ENCODE results near the gene MTRF1. TPM values are rescaled to one million over a fixed set of nuclear protein-coding genes. Genes with fewer than 3 reads are reported as not detected.
"Not testable (repeated sequence)": the region's sequence is repeated elsewhere in the genome, so short reads cannot be mapped to it uniquely, and the experiment has no call there.

Gene MTRF1
- total RNA-seq, 2 donors from 2014 or later = 25.8 to 39.1 TPM

GRCh38 chr13:41291246-41291645, 27.9 kb upstream of the MTRF1 start:
- DNase-seq (ENCODE audit: low spot score in 2 of 2) (no peak), ATAC-seq (no peak)
- Mint-ChIP-seq H3K36me3 (peaks cover 7 to 28% of the 10 kb centered on the region in 2 donors), H3K27ac (no peak overlapping the region), H3K9me3 (peaks cover 7 to 20% of the 10 kb centered on the region in 2 donors)

GRCh38 chr13:41289463-41289881, 26.1 kb upstream of the MTRF1 start:
- peaks cover 7 to 40% of the 10 kb centered on the region in 2 donors for H3K36me3 Mint-ChIP-seq
- ATAC-seq (no peak), DNase-seq (ENCODE audit: low spot score in 2 of 2) (no peak)
- H3K9me3 Mint-ChIP-seq = peaks cover 7 to 20% of the 10 kb centered on the region in 2 donors
- no peak overlapping the region for H3K27ac Mint-ChIP-seq

- DNase-seq (ENCODE audit: low spot score in 2 of 2) = no peak
- peaks cover 5 to 17% of the 10 kb centered on the region in 2 donors for H3K9me3 Mint-ChIP-seq
- no peak overlapping the region for H3K27ac Mint-ChIP-seq
- H3K36me3 Mint-ChIP-seq = peaks cover 7 to 32% of the 10 kb centered on the region in 2 donors
- ATAC-seq = peak; percentile 94 to 96
Observed at GRCh38 chr13:41286370-41286769, 23.0 kb upstream of the MTRF1 start.

GRCh38 chr13:41284512-41285288, 21.3 kb upstream of the MTRF1 start:
- Mint-ChIP-seq H3K9me3 (peaks cover 4 to 14% of the 10 kb centered on the region in 2 donors), H3K27ac (no peak overlapping the region), H3K36me3 (peaks cover 7 to 30% of the 10 kb centered on the region in 2 donors)
- no peak for ATAC-seq
- no peak for DNase-seq (ENCODE audit: low spot score in 2 of 2)

- Mint-ChIP-seq H3K27ac (no peak overlapping the region), H3K9me3 (peaks cover 3% of the 10 kb centered on the region in 2 donors), H3K36me3 (peaks cover 4 to 15% of the 10 kb centered on the region in 2 donors)
- DNase-seq (ENCODE audit: low spot score in 2 of 2) (no peak), ATAC-seq (no peak)
Observed at GRCh38 chr13:41282129-41282571, 18.8 kb upstream of the MTRF1 start.

- DNase-seq (ENCODE audit: low spot score in 2 of 2); H3K36me3 Mint-ChIP-seq; H3K27ac Mint-ChIP-seq; ATAC-seq; H3K9me3 Mint-ChIP-seq: not testable (repeated sequence)
Observed at GRCh38 chr13:41279156-41279555, 15.8 kb upstream of the MTRF1 start.

GRCh38 chr13:41276824-41277223, 13.4 kb upstream of the MTRF1 start:
- Mint-ChIP-seq H3K27ac (no peak overlapping the region), H3K9me3 (peaks cover 0 to 4% of the 10 kb centered on the region in 2 donors), H3K36me3 (peaks cover 5 to 6% of the 10 kb centered on the region in 2 donors)
- DNase-seq (ENCODE audit: low spot score in 2 of 2) = no peak
- peak in 1 of 2 donors; percentile 49 for ATAC-seq

GRCh38 chr13:41274881-41275280, 11.5 kb upstream of the MTRF1 start:
- Mint-ChIP-seq H3K9me3 (peaks cover 9 to 10% of the 10 kb centered on the region in 2 donors), H3K27ac (no peak overlapping the region)
- no peak for DNase-seq (ENCODE audit: low spot score in 2 of 2)

GRCh38 chr13:41273831-41274441, 10.6 kb upstream of the MTRF1 start:
- ATAC-seq = no peak
- no peak overlapping the region for H3K27ac Mint-ChIP-seq
- H3K9me3 Mint-ChIP-seq = peaks cover 9 to 10% of the 10 kb centered on the region in 2 donors
- H3K36me3 Mint-ChIP-seq = peaks cover 15 to 18% of the 10 kb centered on the region in 2 donors
- DNase-seq (ENCODE audit: low spot score in 2 of 2) = no peak

More at GRCh38 chr13:41274881-41275280, 11.5 kb upstream of the MTRF1 start:
- H3K36me3 Mint-ChIP-seq = peaks cover 15 to 18% of the 10 kb centered on the region in 2 donors
- ATAC-seq = no peak

GRCh38 chr13:41271456-41272285, 8.3 kb upstream of the MTRF1 start:
- peak in 1 of 2 donors; percentile 8 for DNase-seq (ENCODE audit: low spot score in 2 of 2)
- peaks cover 12 to 18% of the 10 kb centered on the region in 2 donors for H3K9me3 Mint-ChIP-seq
- peak overlapping the region; percentile 91 to 94 for H3K27ac Mint-ChIP-seq
- ATAC-seq = peak; percentile 74 to 75
- H3K36me3 Mint-ChIP-seq = peaks cover 15 to 35% of the 10 kb centered on the region in 2 donors

- Mint-ChIP-seq H3K27ac (no peak overlapping the region), H3K36me3 (peaks cover 15 to 41% of the 10 kb centered on the region in 2 donors), H3K9me3 (peaks cover 12 to 18% of the 10 kb centered on the region in 2 donors)
- ATAC-seq = no peak
- DNase-seq (ENCODE audit: low spot score in 2 of 2) = peak in 1 of 2 donors; percentile 37
Observed at GRCh38 chr13:41268764-41269163, 5.4 kb upstream of the MTRF1 start.

- peaks cover 23 to 38% of the 10 kb centered on the region in 2 donors for H3K36me3 Mint-ChIP-seq
- H3K27ac Mint-ChIP-seq = no peak overlapping the region
- no peak for ATAC-seq
- H3K9me3 Mint-ChIP-seq = peaks cover 11 to 18% of the 10 kb centered on the region in 2 donors
- DNase-seq (ENCODE audit: low spot score in 2 of 2) = no peak
Observed at GRCh38 chr13:41267106-41267505, 3.7 kb upstream of the MTRF1 start.

GRCh38 chr13:41259875-41260501, 3.4 kb downstream of the MTRF1 start:
- Mint-ChIP-seq H3K36me3 (peaks cover 22% of the 10 kb centered on the region in 2 donors), H3K9me3 (no peaks in the 10 kb centered on the region), H3K27ac (no peak overlapping the region)
- ATAC-seq (no peak), DNase-seq (ENCODE audit: low spot score in 2 of 2) (no peak)

GRCh38 chr13:41257535-41257934, 5.8 kb downstream of the MTRF1 start:
- ATAC-seq = no peak
- no peak for DNase-seq (ENCODE audit: low spot score in 2 of 2)
- Mint-ChIP-seq H3K9me3 (no peaks in the 10 kb centered on the region), H3K27ac (no peak overlapping the region), H3K36me3 (peaks cover 18 to 38% of the 10 kb centered on the region in 2 donors)

- Mint-ChIP-seq H3K36me3 (peaks cover 34 to 62% of the 10 kb centered on the region in 2 donors), H3K27ac (no peak overlapping the region), H3K9me3 (no peaks in the 10 kb centered on the region)
- DNase-seq (ENCODE audit: low spot score in 2 of 2) (no peak), ATAC-seq (no peak)
Observed at GRCh38 chr13:41254902-41255301, 8.5 kb downstream of the MTRF1 start.

GRCh38 chr13:41250993-41251392, 12.4 kb downstream of the MTRF1 start:
- no peak overlapping the region for H3K27ac Mint-ChIP-seq
- no peaks in the 10 kb centered on the region for H3K9me3 Mint-ChIP-seq
- no peak for DNase-seq (ENCODE audit: low spot score in 2 of 2)
- H3K36me3 Mint-ChIP-seq = peaks cover 24 to 46% of the 10 kb centered on the region in 2 donors
- ATAC-seq = peak in 1 of 2 donors; percentile 58

Measured in activated naive CD4-positive, alpha-beta T cell treated with anti-CD3 and anti-CD28 coated beads, Interleukin-2, amount 50 U/mL, for 72 hours (primary cell).